Transverse colon (tissue), 4 donors: ENCODE results near the gene AAMP. TPM values are rescaled to one million over a fixed set of nuclear protein-coding genes. Genes with fewer than 3 reads are reported as not detected.

ENCODE experiments used
- DNase-seq: peaks from one replicate; pipeline ENCODE4 v3.0.0-alpha.2; 2019
- H3K27ac ChIP-seq, 4 donors: fragments of 200-600 bp; sonication (generic); 2 replicates each; pipeline ENCODE4 v1.5.1; 2016 to 2018; ENCODE audit warnings: inconsistent platforms in 4 of 4
- H3K27me3 ChIP-seq: fragments of 200-600 bp; sonication (generic); 2 replicates; pipeline ENCODE4 v1.5.1; 2017; ENCODE audit warnings: inconsistent platforms
- H3K36me3 ChIP-seq, 4 donors: fragments of 200-600 bp; sonication (generic); 2 replicates each; pipeline ENCODE4 v1.5.1; 2017 to 2019; ENCODE audit warnings: inconsistent platforms in 4 of 4
- H3K4me1 ChIP-seq, 4 donors: fragments of 200-600 bp; sonication (generic); 2 replicates each; pipeline ENCODE4 v1.5.1; 2017 to 2020; ENCODE audit warnings: inconsistent platforms in 4 of 4
- H3K4me3 ChIP-seq, 4 donors: fragments of 200-600 bp; sonication (generic); 1 replicate in 1 of 4; 2 replicates in 3 of 4; pipeline versions ENCODE4 v1.5.1 to v1.6.1; 2017 to 2019; ENCODE audit warnings: inconsistent platforms in 4 of 4
- H3K9me3 ChIP-seq, 2 donors: fragments of 200-600 bp; sonication (generic); 2 replicates each; pipeline ENCODE4 v1.5.1; 2017 to 2019; ENCODE audit warnings: inconsistent platforms in 2 of 2
- EP300 ChIP-seq: sonication (generic); formaldehyde crosslinking; IDR thresholded peaks from one replicate; pipeline ENCODE4 v1.6.1; 2017; ENCODE audit warnings: antibody characterized with exemption, low read depth
- POLR2A ChIP-seq: fragments of 450-650 bp; IDR thresholded peaks from one replicate; pipeline ENCODE4 v1.6.1; 2016; ENCODE audit warnings: antibody characterized with exemption, mild to moderate bottlenecking, moderate library complexity
- POLR2AphosphoS5 ChIP-seq, 3 donors: sonication (generic); formaldehyde crosslinking; IDR thresholded peaks; one replicate each; pipeline ENCODE4 v1.6.1; 2016; ENCODE audit warnings: antibody characterized with exemption in 3 of 3
- WGBS, 2 donors: methylation state at CpG; one replicate each; pipeline ENCODE4 v1.1.5; 2018; ENCODE audit warnings: low coverage in 1 of 2; 5-methylcytosine and 5-hydroxymethylcytosine counted together
- in situ Hi-C, 4 donors: fragments of 200-750 bp; cut with MboI; loops; one replicate each; pipeline versions ENCODE4 v1.15.0 to v1.15.1; 2017; ENCODE audit warnings: low sequenced_read_pairs in 3 of 4, low pct_ligation_motif_present in 1 of 4, low pct_unique_long_range_greater_than_20kb in 1 of 4
- intact Hi-C: fragments of 100-400 bp; cut with DNase I; formaldehyde crosslinking; loops from one replicate; pipeline ENCODE4 v1.15.1; 2023; ENCODE audit warnings: low total_unique reads
- total RNA-seq, 4 donors: library from RNA; depleted of rRNA; stranded (reverse); fragments of >200 nt; gene quantifications; one replicate each; pipeline ENCODE4 v1.1.0, GENCODE V29; 2016
- TF ChIP-seq, protein P1 (sequence below), 5 experiments: fragments of 200-600 bp in 3 of 5; fragments of 450-650 bp in 2 of 5; sonication (generic) in 3 of 5; IDR thresholded peaks; 1 replicate in 2 of 5; 2 replicates in 3 of 5; pipeline ENCODE4 v1.5.1; 2016 to 2017; ENCODE audit warnings: antibody characterized with exemption in 5 of 5, inconsistent platforms in 3 of 5, mild to moderate bottlenecking in 2 of 5, moderate library complexity in 1 of 5

The AAMP gene
- total RNA-seq, 4 donors from 2014 or later = 96.9 to 466 (median 174) TPM

DNA sequence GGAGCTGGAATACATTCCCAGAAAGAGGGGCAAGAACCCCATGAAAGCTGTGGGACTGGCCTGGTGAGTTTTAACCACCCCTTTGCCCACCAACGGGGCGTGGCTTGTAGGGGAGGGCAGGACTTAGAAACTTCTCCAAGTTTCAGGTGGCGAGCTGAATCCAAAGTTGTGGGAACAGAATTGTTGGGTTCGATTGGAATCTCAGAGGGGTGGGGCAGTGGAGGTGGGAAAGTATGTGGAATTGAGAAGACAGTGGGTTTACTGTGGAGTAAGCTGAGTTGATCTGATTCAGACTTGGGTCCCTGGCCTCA, 1.5 kb upstream of the AAMP start:
- intact Hi-C loops (loop anchor here (1.0 kb wide), 1 partner anchor 125 kb away; no protein-coding TSS in a partner anchor), in situ Hi-C loops (no loop called here)
- H3K36me3 ChIP-seq = peaks cover 0 to 26% (median 13%) of the 10 kb centered on the region in 4 donors
- H3K4me3 ChIP-seq = peak overlapping the region in 3 of 4 donors; percentile 63 to 98 (median 82)
- WGBS, 2 donors = 22 to 52% methylated on average over 3 to 4 of the region's 4 CpGs
- TF ChIP-seq, protein P1, sequence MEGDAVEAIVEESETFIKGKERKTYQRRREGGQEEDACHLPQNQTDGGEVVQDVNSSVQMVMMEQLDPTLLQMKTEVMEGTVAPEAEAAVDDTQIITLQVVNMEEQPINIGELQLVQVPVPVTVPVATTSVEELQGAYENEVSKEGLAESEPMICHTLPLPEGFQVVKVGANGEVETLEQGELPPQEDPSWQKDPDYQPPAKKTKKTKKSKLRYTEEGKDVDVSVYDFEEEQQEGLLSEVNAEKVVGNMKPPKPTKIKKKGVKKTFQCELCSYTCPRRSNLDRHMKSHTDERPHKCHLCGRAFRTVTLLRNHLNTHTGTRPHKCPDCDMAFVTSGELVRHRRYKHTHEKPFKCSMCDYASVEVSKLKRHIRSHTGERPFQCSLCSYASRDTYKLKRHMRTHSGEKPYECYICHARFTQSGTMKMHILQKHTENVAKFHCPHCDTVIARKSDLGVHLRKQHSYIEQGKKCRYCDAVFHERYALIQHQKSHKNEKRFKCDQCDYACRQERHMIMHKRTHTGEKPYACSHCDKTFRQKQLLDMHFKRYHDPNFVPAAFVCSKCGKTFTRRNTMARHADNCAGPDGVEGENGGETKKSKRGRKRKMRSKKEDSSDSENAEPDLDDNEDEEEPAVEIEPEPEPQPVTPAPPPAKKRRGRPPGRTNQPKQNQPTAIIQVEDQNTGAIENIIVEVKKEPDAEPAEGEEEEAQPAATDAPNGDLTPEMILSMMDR (IDR thresholded peaks at IDR 0.05) = no peak
- no peak for TF ChIP-seq POLR2A
- TF ChIP-seq POLR2AphosphoS5 (IDR thresholded peaks at IDR 0.05) = no peak
- TF ChIP-seq EP300 = no peak
- DNase-seq = peak; percentile 62
- peaks cover 26 to 59% (median 44%) of the 10 kb centered on the region in 4 donors for H3K4me1 ChIP-seq
- H3K27ac ChIP-seq = peak overlapping the region; percentile 85 to 89 (median 88)
- no peaks in the 10 kb centered on the region for H3K9me3 ChIP-seq
- no peaks in the 10 kb centered on the region for H3K27me3 ChIP-seq

DNA sequence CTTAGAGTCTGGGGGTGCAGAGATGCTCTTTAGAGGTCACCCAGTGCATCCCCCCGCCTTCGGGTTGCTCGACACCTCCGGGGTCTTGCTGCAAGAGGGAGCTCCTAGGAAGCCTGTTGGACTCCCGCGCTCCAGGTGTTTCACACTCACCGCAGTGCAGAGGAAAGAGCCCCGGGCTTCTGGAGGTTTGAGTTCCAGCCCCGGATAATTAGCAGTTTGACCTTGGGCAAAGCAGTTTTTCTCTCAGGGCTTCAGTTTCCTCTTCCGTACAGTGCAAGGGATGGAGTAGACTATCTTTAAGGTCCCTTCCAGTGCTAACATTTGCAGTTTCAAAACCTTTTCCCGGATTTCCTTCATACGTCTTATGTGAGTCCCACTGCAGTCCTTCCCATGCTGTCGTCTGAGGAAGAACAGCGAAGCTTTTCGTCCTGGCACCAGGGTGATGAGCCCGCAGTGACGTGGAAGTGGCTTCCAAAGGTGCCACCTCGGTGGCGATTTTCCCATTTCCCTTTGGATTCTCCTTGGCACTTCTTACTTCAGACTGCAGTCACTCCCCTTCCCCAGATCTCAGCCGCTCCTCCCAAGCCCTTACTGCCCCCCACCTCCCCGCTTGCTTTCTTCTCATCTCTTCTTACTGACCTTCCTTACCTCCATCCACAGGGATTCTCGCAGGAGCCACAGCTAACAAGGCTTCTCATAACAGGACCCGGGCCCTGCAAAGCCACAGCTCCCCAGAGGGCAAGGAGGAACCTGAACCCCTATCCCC, 967 bp upstream of the AAMP start:
- H3K9me3 ChIP-seq = no peaks in the 10 kb centered on the region
- TF ChIP-seq EP300 (no peak), POLR2A (peak; percentile 6), POLR2AphosphoS5 (IDR thresholded peaks at IDR 0.05) (peak in 2 of 3 donors; percentile 21 to 38)
- TF ChIP-seq, protein P1 (IDR thresholded peaks at IDR 0.05) = no peak
- intact Hi-C loops (loop anchor here (1.0 kb wide), 1 partner anchor 125 kb away; no protein-coding TSS in a partner anchor), in situ Hi-C loops (no loop called here)
- H3K36me3 ChIP-seq = peaks cover 0 to 28% (median 13%) of the 10 kb centered on the region in 4 donors
- H3K4me1 ChIP-seq = peaks cover 26 to 59% (median 44%) of the 10 kb centered on the region in 4 donors
- H3K4me3 ChIP-seq = peak overlapping the region; percentile 63 to 98 (median 84)
- WGBS, 2 donors = 4% methylated on average over 14 to 23 of the region's 23 CpGs
- H3K27ac ChIP-seq = peak overlapping the region; percentile 85 to 89 (median 88)
- no peaks in the 10 kb centered on the region for H3K27me3 ChIP-seq
- DNase-seq = peak; percentile 43

DNA sequence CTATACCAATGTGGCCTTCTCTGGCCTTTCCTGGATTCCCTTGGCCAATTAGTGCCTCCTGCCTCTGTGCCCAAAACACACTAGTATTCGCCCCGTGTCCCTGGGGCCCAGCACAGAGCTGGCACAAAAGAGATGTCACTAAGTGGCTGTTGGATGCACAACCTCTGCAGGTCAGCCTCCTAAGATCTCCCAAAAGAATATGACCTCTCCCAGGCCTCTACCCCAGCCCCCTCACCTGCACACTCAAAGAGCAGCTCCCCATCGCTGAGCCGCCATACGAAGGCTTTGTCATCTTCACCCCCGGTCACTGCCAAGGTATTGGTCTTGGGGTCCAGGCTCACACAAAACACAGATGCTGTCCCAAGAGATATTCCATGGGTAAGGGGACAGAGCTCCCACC, 2.7 kb downstream of the AAMP start:
- Histone ChIP-seq H3K4me1 (peaks cover 49 to 65% (median 58%) of the 10 kb centered on the region in 4 donors), H3K36me3 (peaks cover 0 to 16% (median 8%) of the 10 kb centered on the region in 4 donors), H3K9me3 (no peaks in the 10 kb centered on the region), H3K4me3 (no peak overlapping the region), H3K27me3 (no peaks in the 10 kb centered on the region), H3K27ac (no peak overlapping the region)
- TF ChIP-seq EP300 = no peak
- no peak for TF ChIP-seq POLR2A
- TF ChIP-seq POLR2AphosphoS5 (IDR thresholded peaks at IDR 0.05) = no peak
- TF ChIP-seq, protein P1 (IDR thresholded peaks at IDR 0.05) = no peak
- in situ Hi-C loops (no loop called here), intact Hi-C loops (no loop called here)
- WGBS, 2 donors = 94% methylated on average over 6 of the region's 6 CpGs; no CpG with 5 or more reads in 1 of the 2 donors
- DNase-seq = no peak

DNA sequence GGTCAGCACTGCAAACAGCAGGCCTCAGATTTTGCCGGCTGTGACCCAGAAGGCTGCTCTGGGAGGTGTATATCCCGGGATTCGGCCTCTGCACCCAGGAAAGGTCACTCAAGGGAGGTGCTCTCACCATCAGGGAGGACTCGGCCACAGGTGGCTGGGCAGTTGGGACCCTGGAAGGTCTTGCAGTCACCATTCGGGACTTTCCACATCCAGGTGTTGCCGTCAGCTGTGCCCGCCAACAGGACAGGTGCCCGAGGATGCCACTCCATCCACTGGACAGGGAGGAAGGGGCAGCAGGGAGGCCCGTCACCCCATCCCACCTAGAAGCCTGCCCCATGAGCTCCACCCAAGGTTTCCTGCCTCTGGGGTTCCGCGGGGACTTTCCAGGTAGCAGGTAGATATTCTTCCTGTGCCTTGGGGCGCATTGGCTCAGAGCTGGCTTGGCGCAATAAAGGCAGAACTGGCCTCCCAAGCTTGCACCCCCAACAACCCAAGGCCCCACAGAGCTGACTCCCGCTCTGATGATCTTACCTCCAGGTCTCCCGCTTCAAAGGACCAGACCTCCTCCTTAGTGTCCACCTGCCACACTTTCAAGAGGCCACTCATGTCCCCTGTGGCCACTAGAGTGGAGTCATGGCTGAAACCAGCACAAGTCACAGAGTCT, 3.5 kb downstream of the AAMP start:
- intact Hi-C loops (no loop called here), in situ Hi-C loops (no loop called here)
- 92 to 100% methylated on average over 1 to 15 of the region's 15 CpGs for WGBS, 2 donors
- Histone ChIP-seq H3K9me3 (no peaks in the 10 kb centered on the region), H3K36me3 (peaks cover 0 to 16% (median 8%) of the 10 kb centered on the region in 4 donors), H3K4me3 (no peak overlapping the region), H3K4me1 (peaks cover 49 to 65% (median 58%) of the 10 kb centered on the region in 4 donors), H3K27me3 (no peaks in the 10 kb centered on the region), H3K27ac (no peak overlapping the region)
- TF ChIP-seq POLR2AphosphoS5 (IDR thresholded peaks at IDR 0.05) (no peak), EP300 (no peak), POLR2A (no peak)
- TF ChIP-seq, protein P1 (IDR thresholded peaks at IDR 0.05) = no peak
- DNase-seq = no peak
